HG03025 (cell line): ENCODE data around the gene CD55.

Source experiments
- ATAC-seq: cut with Tn5 transposase; IDR thresholded peaks from one replicate; pipeline ENCODE4 v1.9.1; 2021; ENCODE audit warnings: mild to moderate bottlenecking, moderate library complexity; ENCODE audit not compliant: unreplicated experiment, low FRiP score

The CD55 gene

GRCh38 chr1:207323425-207324225 is 2.1 kb downstream of the CD55 start:
- no peak for ATAC-seq

GRCh38 chr1:207328004-207328403 is 6.5 kb downstream of the CD55 start:
- ATAC-seq = no peak

- ATAC-seq = no peak
Observed at GRCh38 chr1:207328908-207329440, 7.5 kb downstream of the CD55 start.

- no peak for ATAC-seq
Observed at GRCh38 chr1:207329469-207329868, 8.0 kb downstream of the CD55 start.

GRCh38 chr1:207330011-207330710 is 8.7 kb downstream of the CD55 start:
- no peak for ATAC-seq

- no peak for ATAC-seq
Observed at GRCh38 chr1:207331354-207332313, 10.2 kb downstream of the CD55 start.

GRCh38 chr1:207333009-207333600 is 11.6 kb downstream of the CD55 start:
- ATAC-seq = no peak

- no peak for ATAC-seq
Observed at GRCh38 chr1:207333620-207334019, 12.1 kb downstream of the CD55 start.

- no peak for ATAC-seq
Observed at GRCh38 chr1:207334337-207334736, 12.9 kb downstream of the CD55 start.

- ATAC-seq = no peak
Observed at GRCh38 chr1:207335138-207335537, 13.7 kb downstream of the CD55 start.

- peak; percentile 61 for ATAC-seq
Observed at GRCh38 chr1:207335695-207336363, 14.4 kb downstream of the CD55 start.

GRCh38 chr1:207336559-207337467 is 15.3 kb downstream of the CD55 start:
- peak; percentile 1 for ATAC-seq

- no peak for ATAC-seq
Observed at GRCh38 chr1:207342332-207342731, 20.9 kb downstream of the CD55 start.

- ATAC-seq = no peak
Observed at GRCh38 chr1:207343675-207344074, 22.2 kb downstream of the CD55 start.

- no peak for ATAC-seq
Observed at GRCh38 chr1:207344221-207344620, 22.7 kb downstream of the CD55 start.

GRCh38 chr1:207345644-207346477 is 24.4 kb downstream of the CD55 start:
- ATAC-seq = no peak

GRCh38 chr1:207346513-207346912 is 25.0 kb downstream of the CD55 start:
- ATAC-seq = no peak

- no peak for ATAC-seq
Observed at GRCh38 chr1:207349979-207350378, 28.5 kb downstream of the CD55 start.
